Amniotic stem cell (primary cell): ENCODE data around the gene ANKRD34A.
"Not testable (repeated sequence)": the region's sequence is repeated elsewhere in the genome, so short reads cannot be mapped to it uniquely, and the experiment has no call there.

Experiments used
- DNase-seq: peaks from one replicate; lab custom pipeline; 2025; lab: John Stamatoyannopoulos, UW

The ANKRD34A gene

GRCh38 chr1:145944532-145944931, 19.8 kb downstream of the ANKRD34A start:
- no peak for DNase-seq

GRCh38 chr1:145942871-145943270, 21.5 kb downstream of the ANKRD34A start:
- DNase-seq, result no peak

DNA sequence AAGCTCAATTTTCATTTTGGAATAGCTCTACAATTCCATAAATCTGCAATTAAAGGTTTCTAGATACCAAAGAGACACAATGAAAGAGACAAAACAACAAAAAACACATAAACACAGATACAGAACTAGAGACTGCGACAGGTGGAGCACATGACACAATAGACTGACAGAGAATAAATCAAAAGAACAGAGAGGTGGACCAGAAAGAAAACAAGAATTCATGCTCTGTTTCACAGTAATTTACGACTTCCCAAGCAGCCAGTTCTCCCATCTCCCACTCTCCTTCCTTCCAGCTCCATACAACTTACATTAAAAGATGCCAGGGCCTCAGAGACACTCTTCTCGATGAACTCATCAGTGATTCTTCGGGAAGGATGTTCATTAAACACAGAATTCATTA, 22.0 kb downstream of the ANKRD34A start:
- no peak for DNase-seq

- no peak for DNase-seq
Observed at GRCh38 chr1:145937436-145937835, 26.9 kb downstream of the ANKRD34A start.

- DNase-seq, result no peak
Observed at GRCh38 chr1:145936247-145936646, 28.1 kb downstream of the ANKRD34A start.

GRCh38 chr1:145935708-145936107, 28.7 kb downstream of the ANKRD34A start:
- no peak for DNase-seq

DNA sequence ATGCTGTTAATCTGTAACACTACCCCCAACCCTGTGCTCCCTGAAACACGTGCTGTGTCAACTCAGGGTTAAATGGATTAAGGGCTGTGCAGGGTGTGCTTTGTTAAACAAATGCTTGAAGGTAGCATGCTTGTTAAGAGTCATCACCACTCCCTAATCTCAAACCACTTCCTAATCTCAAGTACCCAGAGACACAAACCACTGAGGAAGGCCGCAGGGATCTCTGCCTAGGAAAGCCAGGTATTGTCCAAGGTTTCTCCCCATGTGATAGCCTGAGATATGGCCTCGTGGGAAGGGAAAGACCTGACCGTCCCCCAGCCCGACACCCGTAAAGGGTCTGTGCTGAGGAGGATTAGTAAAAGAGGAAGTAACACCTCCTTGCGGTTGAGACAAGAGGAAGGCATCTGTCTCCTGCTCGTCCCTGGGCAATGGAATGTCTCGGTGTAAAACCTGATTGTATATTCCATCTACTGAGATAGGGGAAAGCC, 31.8 kb downstream of the ANKRD34A start:
- not testable (repeated sequence) for DNase-seq

DNA sequence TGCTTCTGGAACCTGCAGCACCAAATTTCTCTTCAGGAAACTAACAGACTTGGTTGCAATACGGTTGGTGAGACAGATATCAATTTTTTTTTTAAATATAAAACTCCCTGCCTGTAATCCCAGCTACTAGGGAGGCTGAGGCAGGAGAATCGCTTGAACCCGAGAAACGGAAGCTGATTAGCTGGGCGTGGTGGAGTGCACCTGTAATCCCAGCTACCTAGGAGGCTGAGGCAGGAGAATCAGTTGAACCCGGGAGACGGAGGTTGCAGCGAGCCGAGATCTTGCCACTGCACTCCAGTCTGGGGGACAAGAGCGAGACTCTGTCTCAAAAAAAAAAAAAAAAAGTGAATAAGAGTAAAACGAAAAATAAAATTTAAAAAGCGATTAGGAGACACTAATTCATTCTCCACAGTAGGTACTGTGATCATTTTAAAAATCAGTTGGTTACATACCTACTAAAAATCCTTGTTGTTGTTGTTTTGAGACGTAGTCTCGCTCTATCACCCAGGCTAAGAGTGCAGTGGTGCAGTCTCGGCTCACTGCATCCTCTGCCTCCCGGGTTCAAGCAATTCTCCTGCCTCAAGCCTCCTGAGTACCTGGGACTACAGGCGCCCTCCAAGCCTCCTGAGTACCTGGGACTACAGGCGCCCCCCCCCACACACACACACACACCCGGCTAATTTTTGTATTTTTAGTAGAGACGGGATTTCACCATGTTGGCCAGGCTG, 36.3 kb downstream of the ANKRD34A start:
- DNase-seq, result no peak

- DNase-seq, result peak; percentile 93
Observed at GRCh38 chr1:145927063-145927886, 37.1 kb downstream of the ANKRD34A start, which contains the start of gene RBM8A. RBM8A (minus strand) TSS chr1:145927484; CDS start chr1:145927426, 58 bp downstream.

DNA sequence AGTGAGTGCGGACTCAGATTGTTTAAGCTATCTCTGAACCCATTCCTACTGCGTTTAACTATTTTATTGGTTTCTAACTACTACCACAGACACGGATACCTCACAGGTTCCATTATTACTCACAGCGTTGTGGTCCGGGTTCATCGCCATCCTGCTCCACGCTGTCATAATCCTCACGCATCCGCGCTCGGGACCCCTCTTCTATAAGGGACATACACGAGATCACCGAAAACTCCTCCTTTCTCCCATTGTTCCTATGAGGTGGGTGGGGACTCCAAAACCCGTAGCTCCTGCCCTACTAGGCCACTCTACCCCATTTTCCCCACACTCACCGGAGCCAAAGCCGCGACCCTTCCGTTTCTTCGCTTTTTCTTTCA, 37.7 kb downstream of the ANKRD34A start:
- no peak for DNase-seq

- DNase-seq, result no peak
Observed at GRCh38 chr1:145922266-145922665, 42.1 kb downstream of the ANKRD34A start.

DNA sequence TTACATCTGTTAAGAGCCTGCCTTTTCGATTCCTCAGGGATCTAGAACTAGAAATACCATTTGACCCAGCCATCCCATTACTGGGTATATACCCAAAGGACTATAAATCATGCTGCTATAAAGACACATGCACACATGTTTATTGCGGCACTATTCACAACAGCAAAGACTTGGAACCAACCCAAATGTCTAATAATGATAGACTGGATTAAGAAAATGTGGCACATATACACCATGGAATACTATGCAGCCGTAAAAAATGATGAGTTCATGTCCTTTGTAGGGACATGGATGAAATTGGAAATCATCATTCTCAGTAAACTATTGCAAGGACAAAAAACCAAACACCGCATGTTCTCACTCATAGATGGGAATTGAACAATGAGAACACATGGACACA, 44.1 kb downstream of the ANKRD34A start:
- not testable (repeated sequence) for DNase-seq

DNA sequence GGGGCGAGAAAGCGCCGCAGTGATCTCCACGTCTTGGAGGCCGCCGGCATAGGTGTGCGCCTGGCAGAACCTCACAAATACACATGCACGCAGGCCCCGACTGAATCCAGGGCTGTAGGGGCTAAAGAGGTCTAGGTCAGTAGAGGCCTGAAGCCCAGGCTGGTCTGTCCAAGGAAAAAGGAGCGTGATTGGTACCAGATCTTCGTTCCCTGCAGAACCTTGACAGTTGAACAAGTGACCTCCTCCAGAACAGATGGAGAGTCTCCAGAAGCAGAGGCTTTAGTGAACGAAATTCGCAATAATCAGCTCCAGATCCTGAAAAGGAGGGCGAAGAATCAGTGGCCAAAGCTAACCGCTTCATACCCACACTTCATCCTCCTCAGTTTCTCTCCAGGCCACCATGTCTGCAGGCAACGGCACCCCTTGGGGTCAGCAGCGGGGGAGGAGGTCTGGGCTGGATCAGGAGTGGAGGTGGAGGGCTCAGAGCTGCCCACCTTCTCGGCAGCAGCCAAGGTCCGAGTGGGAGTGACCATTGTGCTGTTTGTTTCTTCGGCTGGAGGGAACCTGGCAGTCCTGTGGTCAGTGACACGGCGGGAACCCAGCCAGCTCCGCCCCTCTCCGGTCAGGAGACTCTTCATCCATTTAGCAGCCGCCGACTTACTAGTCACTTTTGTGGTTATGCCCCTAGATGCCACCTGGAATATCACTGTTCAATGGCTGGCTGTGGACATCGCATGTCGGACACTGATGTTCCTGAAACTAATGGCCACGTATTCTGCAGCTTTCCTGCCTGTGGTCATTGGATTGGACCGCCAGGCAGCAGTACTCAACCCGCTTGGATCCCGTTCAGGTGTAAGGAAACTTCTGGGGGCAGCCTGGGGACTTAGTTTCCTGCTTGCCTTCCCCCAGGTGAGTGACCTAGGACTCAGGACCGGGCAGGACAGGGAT, 45.1 kb downstream of the ANKRD34A start:
- DNase-seq, result no peak

DNA sequence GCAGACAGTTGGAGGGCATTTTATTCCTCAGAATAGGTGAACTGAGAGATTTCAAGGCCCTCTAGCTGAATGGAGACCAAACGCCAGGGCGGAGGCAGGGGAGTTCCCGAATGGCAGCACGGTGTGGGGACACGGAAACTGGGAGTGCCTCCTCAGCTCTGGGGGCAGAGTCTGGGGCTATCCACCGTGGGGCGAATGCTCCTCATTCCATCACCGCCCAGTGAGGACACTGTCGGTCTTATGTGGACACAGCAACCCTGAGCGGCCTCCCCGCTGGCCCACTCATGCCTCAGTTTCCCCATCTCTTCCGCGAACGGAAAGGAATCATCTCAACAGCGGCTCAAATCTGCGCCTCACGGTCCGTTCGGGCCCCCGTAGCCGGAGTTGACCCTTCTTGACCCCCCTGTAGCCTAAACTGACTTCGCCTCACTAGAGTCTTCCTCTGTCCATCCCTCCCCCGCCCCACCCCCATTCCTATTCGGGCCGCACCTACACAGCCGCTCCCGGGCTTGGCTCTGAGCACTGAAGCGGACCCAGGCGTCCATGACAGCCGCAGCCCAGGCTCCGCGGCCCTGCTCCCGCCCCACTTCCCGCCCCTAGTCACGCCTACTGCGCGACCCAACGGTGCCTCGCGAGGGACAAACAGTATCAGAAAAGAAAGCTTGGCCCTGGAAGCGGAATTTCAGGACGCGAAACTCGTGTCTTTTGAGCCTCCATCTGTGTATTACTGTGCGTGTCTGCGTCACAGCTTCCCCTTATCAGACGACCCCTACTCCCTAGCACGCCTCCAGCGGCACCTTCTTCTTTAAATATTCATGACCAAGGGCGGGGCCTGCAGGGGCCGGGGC, 46.0 kb downstream of the ANKRD34A start, which contains the start of gene PEX11B:
Gene PEX11B, minus strand, starts transcription at position 574 of the 848 bp plus-strand sequence. Its CDS starts 29 bp downstream, at position 545.
- DNase-seq, result peak; percentile 88

DNA sequence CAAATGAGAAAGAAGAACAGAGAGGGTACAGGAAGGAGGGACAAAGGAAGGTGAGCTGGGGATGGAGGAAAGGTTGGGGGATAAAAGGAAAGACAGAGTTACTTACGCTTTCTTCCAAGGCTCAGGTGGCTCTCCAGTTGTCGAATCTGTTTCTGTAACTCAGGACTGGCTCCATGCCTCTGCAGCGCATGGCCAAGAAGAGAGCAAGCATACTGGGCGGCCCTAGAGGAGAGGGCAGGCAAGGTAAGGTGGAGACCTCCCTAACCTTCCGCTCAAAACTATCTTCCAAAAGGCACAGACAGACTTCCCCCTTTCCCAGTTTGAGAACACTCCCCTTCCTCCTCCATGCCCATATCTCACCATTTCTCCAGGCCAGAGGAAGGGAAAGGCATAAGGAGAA, 46.8 kb downstream of the ANKRD34A start:
- DNase-seq, result no peak

DNA sequence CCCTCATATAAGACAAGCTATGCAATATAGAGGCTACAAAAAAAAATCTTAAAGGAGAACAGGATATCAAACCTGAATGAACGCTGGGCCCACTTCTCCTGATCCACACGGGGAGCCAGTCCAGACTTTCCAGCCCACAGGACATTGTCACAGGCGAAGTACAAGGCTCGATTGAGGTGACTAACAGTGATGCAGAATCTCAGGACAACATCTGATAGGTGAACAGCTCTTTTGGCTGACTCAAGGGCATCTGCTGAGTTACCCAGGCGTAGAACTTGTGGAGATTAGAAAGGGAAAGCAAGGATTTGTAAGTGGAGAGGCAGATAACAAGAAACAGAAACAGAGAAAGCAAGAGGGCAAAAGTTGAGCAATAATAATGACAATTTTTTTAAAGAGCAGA, 47.6 kb downstream of the ANKRD34A start:
- no peak for DNase-seq

GRCh38 chr1:145912128-145912641, 52.2 kb downstream of the ANKRD34A start:
- DNase-seq, result no peak
